NCI-H1105 treated with DMSO at 0.1 percent for 48 hours (cell line): ENCODE measurements around the gene DDT.
"Not testable (repeated sequence)": the region's sequence is repeated elsewhere in the genome, so short reads cannot be mapped to it uniquely, and the experiment has no call there.

ENCODE experiments used
- DNase-seq: peaks from one replicate; lab custom pipeline; 2025; lab: John Stamatoyannopoulos, UW

DDT gene

GRCh38 chr22:23974345-23974744 is at the start of gene DDT:
Gene DDT, minus strand, starts transcription at chr22:23974441. Its CDS starts 27 bp downstream, at chr22:23974414.
- not testable (repeated sequence) for DNase-seq

DNA sequence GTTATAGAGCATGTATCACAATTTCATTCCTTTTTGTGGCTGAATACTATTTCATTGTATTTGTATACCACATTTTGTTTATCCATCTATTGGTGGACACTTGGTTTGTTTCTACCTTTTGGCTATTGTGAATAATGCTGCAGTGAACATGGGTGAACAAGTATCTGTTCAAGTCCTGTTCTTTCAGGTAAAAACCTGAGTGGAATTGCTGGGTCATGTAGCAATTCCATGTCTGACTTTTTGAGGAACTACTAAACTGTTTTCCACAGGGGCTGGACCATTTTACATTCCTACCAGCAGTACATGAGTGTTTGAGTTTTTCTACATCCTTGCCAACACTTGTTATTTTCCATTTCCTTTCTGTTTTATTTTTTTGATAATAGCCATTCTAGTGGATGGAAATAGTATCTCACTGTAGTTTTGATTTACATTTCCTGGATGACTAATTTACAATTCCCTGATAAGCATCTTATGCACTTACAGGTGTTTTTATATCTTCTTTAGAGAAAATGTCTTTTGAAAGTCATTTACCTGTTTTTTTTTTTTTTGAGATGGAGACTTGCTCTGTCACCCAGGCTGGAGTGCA is 49.1 kb upstream of the DDT start:
- DNase-seq, result no peak

DNA sequence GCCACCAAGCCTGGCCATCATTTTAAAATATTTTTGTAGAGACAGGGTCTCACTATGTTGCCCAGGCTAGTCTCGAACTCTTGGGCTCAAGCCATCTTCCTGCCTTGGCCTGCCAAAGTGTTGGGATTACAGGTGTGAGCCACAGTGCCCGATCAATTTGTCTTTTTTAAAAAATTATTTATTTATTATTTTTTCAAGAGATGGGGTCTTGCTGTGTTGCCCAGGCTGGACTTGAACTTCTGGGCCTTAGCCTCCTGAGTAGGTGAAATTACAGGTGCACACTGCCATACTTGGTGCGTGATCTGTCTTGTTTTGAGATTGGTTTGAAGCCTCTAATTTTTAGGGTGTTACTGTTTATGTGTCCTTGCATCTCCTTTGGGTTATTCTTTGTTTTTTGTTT is 47.1 kb upstream of the DDT start:
- no peak for DNase-seq

GRCh38 chr22:24016156-24016555 is 41.9 kb upstream of the DDT start:
- no peak for DNase-seq

GRCh38 chr22:24011735-24012068 is 37.5 kb upstream of the DDT start:
- DNase-seq, result peak; percentile 45

- DNase-seq, result no peak
These were observed 35.8 kb upstream of the DDT start for GRCh38 chr22:24010018-24010391.

DNA sequence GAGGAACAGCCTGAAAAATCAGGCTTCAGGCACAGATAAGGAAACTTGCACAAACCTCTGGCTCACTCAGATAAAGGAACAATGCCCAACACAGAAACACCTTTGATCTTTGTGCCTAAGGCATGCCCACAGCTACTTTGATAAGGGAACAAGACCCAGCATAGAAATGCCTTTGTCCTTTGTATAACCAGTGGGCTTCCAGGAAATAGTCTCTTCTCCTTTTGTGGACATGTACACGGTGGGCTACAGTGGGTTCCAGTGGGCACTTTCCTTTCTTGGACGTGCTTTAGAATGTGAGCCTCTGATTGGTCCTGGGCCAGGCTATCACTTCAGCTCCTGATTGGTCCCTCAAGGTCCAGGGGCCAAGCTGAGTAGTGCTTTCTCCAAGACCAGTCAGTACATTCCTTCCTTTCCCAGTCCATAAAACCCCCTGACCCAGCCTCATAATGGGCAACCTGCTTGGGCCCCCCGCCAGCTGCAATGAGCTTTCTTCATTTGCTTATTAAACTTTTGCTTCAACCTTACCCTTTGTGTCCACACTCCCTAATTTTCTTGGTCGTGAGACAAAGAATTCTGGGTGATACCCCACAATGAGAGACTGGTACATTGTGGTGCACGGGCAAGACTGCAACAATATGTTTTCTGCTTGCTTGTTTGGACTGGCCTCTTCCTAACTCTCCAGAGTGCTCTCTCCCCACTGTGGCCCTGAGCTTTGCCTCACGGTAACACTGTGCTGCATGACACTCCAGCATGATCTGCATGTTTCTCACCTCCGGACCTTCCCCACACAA is 35.2 kb upstream of the DDT start:
- DNase-seq, result no peak

DNA sequence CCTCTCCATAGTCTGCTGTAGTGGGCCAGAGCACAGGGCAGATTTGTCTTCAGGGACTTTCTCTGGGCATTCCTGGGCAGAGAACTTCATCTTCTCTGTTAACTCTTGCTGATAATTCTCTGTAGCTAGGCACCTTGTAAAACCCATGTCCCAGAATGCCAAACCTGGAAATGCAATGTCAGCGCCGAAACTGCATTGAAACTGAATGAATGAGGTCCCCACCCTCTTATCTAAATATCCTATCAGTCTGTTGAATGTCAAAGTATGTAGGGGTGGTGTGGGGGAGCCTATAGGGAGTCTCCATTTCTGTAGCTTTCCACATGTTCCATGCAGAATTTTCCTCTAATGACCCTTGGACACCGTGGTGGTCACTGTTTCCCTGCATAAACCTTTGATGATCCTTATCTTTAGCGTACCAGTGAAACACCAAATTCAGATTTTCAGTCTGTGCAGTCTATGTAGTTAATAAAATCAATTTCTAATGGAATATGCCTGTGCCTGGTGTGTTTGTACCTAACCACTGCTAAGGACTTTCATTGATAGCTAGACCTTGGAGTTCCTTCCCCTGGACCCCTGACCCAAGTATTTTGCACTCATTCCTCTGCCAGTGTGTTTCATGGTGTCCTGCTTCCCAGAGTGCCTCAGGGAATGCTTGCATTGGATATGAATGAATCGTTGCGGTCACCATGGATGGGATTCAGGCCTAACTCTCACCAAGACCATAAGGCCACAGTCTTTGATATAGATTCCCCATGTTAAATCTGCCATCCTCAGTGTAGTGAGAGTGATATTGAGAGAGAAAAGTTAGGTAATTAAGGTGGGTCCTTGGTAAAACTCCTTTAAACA is 34.4 kb upstream of the DDT start:
- DNase-seq, result no peak

GRCh38 chr22:24008022-24008283 is 33.7 kb upstream of the DDT start:
- no peak for DNase-seq

DNA sequence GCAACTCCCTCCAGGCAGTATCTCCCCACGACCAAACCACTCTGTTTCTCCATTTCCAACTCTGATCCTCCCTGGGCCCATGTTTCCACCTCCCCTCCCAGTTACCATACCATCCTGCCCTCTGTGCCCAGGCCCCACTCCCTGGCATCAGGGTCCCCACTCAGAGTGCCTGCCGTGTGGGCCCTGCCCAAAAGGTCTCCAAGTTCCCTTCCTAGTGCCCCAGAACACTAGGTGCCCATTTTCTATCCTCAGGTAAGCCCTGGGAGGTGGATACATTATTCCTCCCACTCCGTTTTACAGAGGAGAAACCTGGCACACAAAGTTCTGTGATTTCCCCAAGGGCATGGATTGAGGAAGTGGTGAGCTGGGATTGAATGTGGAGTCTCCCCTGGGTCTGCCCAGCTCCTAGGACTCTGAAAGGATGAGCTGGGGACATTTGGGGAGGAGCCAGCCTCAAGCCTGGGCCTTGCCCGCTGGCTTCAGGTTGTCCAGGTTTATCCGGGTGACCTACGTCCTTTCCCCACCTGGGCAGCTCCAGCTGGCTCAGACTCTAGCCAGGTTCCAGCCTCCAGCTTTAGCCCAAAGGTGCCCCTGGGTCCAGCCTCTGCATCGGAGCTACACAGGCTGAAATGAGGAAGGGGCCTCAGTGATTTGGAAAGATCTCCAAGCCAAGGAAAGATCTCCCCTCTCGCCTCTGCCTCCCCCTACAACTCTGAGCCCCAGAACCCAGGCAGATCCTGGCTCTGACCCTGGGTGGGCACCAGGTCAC is 33.2 kb upstream of the DDT start:
- DNase-seq, result no peak

DNA sequence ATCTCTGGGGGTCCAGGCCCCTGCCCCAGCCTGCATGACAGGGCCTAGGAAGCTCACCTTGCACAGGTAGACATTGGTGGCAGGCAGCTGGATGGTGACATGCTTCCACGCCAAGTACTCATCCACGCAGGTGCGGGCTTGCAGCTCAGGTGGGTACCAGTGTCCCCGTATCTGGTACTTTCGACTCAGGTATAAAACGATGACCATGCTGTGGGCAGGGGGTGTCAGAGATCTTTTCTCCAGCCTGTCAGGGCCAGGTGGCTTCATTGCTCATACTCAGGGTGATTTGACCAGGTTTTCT is 32.6 kb upstream of the DDT start:
- no peak for DNase-seq

DNA sequence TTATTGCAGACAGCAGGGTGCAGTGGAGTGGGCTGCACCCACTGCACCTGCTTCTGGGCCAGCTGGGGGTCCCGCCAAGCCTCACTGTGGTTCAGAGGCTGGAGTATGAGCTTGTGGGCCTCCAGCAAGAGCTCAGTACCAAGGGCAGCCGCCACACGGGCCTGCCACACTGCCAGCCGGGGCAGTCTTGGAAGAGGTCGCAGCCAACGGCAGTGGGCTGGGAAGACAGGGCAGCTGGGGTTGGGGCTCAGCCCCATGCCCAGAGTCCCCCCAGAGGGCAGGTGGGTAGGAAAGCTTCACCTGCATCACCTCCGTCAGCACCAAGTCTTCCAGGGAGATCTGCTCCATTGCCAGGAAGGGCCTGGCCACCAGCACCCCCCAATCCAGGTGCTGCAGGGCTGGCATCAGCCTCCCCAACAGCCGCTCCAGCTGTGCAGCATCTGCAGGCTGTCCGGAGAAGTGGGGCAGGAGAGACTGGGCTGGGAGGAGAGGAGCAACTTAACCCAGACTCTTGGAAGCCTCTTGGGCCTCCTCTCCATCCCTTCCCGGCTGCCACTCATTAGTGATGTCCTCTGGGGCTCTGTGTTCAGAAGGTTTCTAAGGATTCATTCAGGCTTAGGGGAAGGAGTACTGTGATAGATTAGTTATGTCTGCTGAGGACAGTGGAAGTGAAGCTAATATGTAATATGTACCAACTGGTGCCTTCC is 32.1 kb upstream of the DDT start:
- no peak for DNase-seq

DNA sequence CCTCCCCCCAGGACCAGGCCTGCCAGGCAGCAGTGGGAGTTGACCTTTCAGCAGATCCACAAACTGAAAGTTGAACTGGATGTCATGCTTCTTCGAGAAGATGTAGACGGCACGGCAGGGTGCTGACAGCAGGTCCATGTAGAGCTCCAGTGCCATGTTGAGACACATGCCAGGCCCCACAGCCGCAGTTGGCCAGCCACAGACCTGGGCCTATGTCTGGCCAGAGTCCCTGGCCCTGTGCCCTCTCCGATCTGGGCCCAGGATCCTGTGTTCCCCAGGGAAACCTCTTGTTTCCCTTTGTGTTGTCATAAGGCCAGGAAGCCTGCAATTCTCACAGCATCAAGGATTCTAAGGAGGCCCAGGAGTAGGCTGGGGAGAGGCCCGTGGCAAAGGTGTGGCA is 31.0 kb upstream of the DDT start, which contains the start of gene GSTT4:
Gene GSTT4, minus strand, starts transcription at position 253 of the 400 bp plus-strand sequence. Its CDS starts 97 bp downstream, at position 156.
- no peak for DNase-seq

- DNase-seq, result no peak
These were observed 29.6 kb upstream of the DDT start for GRCh38 chr22:24003887-24004286.

DNA sequence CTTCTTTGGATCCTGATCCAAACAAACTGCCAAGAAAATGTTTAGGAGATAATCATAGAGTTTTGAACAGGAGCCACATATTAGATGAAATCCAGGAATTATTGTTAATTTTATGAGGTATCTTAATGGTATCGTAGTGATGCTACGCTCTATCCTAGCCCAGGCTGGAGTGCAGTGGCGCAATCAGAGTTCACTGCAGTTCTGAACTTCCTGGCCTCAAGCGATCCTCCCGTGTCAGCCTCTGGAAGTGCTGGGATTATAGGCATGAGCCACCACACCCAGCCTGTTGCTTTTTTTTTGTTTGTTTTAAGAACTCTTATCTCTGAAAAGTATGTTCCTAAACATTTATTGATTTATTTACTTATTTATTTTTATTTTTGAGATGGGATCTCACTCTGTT is 28.6 kb upstream of the DDT start:
- no peak for DNase-seq

DNA sequence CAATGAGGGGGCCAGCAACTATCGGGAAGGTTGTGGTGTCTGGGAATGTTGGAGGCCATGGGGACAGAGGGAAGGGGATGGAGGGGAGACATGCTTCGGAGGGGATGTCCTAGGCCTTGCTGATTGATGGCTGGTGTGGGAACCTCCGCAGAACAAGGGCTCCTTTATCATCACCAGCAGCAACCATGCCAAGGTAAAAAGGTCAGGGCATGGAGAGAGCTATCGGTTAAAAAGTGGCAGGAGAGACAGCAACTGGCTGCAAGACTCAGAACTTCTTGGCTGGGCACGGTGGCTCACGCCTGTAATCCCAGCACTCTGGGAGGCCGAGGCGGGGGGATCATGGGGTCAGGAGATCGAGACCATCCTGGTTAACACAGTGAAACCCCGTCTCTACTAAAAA is 28.0 kb upstream of the DDT start:
- no peak for DNase-seq

- no peak for DNase-seq
These were observed 27.1 kb upstream of the DDT start for GRCh38 chr22:24001314-24001713.

DNA sequence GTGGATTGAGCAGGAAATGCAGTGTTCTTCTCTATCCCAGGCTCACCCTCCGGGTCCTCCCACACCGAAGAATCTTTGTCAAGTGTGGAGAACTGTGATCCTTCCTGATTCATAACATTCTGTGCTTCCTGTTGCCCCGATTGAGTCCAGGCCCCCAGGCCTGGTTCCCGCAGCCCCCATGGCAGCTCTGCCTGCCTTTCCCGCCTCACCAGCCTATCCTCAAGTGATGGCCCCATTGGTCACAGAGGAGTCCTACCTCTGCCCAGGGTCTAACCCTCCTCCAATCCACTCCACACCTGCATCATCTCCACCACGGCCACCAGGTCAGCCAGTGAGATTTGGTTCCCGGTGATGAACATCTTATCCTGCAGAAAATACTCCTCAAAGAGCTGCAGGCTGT is 25.5 kb upstream of the DDT start:
- DNase-seq, result not testable (repeated sequence)

DNA sequence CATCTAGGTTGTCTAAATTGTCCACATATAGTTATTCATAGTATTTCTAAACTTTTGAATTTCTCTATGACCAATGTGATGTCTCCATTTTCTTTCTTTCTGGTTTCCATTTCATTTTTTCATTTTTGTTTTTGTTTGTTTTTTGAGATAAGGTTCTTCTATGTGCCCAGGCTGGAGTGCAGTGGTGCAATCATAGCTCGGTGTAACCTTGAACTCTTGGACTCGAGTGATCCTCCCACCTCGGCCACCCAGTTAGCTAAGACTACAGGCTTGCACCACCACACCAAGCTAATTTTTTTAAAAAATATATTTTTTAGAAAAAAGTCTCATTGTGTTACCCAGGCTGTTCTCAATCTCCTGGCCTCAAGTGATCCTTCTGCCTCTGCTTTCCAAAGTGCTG is 22.9 kb upstream of the DDT start:
- DNase-seq, result no peak

DNA sequence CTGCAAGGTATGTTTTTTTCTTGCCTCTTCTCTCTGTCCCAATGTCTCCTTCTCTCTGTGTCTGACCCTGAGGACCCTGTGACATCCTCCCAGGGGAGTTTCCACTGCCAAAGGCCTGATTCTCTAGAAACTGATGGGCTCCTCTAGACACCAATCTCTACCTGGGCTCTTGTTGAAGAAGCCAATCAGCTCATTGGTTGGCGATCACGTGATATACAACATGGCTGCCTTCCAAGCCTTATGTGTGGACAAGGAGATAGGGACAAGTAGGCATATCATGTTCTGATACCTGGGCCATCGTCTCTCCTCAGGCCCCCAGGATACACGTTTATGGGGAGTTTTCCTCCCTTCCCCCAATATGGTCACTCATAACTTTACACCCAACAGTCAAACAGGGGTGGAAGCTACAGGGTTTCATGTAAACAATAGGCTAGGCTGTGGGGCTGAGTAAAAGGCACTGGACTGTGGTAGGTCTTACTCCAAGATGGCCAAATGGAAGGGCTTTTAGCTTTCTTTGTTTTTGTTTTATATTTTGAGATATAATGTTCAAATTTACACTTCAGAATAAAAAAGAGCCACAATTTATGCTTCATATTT is 19.4 kb upstream of the DDT start:
- DNase-seq, result not testable (repeated sequence)

DNA sequence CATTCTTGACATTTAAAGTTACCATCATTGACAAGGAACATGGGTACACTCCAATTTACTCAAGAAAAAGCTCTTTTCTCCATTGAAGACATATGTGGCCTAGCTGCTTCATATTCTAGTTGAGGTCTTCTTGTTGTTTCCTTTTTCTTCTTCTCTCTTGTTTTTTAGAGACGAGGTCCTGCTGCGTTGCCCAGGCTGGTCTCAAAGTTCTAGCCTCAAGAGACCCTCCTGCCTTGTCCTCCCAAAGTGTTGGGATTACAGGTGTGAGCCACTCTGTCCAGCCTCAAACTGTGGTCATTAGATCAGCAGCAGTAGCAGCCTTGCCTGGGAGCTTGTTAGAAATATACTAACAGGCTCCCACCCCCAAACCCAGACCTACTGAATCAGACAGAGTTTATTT is 18.8 kb upstream of the DDT start:
- not testable (repeated sequence) for DNase-seq
